HG03439 (cell line): Measurements from ENCODE around the gene PRPF6.

Source experiments
- ATAC-seq: cut with Tn5 transposase; IDR thresholded peaks from one replicate; pipeline ENCODE4 v1.9.1; 2021; ENCODE audit warnings: mild to moderate bottlenecking, moderate library complexity; ENCODE audit not compliant: unreplicated experiment

PRPF6 gene

DNA sequence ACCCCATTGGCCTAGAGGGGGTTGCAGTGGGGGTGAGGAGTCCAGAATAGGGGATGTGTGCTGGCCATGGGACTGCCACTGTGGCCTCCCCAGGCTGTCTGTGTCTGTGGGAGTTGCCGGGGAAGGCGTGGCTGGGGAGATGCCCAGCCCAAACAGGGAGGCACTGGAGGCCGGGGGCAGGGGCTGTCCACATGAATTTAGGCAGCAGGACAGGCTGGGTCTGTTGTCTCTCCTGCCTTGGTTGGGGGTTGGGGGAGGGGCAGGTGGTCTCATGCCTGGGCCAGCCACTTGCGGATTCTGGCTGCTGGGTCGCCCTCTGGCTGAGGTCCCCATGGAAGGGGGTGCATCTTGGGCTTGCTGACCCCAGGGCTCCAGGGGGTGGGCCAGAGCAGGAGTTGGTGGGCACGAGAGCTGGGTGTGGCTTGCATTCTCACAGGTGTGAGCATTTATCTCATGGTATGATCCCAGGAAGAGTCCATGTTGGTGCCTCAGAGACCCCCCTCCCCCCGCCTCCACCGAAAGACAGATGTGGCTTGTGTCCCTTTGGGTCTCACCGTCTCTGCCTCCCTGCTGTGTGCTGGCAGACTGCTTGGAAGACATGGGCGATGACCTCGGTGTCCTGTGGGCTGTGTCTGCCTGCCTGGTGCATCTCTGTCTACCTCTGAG lies 64.5 kb downstream of the PRPF6 start:
- ATAC-seq, result no peak

DNA sequence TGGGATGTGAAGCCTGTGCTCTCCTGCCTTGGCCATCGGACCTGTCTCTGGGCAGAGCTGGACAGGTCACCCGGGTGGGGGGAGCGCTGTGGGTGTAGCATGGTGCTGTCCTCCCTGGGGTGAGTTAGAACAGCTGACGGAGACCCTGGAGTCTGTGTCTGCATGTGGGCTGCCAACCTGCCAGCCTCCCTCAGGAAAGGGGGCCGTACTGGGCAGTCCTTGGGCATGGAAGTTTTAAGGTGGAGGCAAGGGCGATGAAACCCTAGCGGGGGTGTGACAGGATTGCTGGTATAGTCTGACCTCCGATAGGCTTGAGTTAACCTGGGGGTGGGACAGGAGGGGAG lies 66.1 kb downstream of the PRPF6 start:
- no peak for ATAC-seq

DNA sequence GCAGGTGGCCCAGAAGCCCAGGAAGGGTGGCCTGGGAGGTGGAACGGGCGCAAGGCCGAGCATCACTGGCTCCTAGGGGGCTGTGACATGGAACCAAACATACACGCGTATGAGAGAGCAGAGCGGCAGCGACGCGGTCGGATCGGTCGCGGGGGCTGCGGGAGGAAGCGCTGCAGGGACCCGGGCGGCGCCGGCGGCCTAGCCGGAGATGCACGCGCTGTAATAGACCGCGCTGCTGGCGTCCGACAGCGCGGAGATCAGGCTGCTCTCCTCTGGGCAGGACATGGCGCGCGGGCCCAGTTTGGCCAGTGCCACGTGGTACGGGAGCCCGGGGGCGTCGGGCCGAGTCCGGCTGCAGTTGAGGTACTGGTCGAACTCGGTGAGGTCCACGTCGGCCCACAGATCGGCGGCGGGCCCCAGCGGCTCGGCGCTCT lies 67.1 kb downstream of the PRPF6 start:
- ATAC-seq, result no peak

DNA sequence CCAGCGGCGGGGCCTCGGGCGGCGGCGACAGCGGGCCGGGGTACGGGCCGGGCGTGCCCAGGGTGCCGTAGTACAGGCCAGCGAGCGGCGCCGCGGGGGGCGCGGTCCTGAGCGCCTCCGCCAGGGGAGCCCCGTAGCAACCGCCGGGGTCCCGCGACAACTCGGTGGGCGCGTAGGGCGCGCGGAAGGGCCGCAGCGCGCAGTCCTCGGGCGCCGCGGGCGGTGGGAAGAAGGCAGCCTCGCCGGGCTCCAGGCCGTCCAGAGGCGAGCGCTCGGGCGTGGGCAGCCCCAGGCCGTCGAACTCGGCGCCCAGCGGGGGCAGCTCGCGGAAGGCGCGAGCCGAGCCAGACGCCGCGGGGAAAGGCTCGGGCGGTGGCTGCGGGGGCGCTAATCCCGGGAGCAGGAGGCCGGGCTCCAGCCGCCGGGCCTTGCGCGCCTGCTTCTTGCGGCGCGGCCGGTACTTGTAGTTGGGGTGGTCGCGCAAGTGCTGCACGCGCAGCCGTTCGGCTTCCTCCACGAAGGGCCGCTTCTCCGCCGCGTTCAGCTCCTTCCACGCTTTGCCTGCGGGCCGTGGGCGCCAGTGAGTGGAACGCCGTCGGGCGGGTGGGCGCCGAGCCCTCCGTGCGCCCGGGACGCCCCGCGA lies 67.6 kb downstream of the PRPF6 start:
- no peak for ATAC-seq

DNA sequence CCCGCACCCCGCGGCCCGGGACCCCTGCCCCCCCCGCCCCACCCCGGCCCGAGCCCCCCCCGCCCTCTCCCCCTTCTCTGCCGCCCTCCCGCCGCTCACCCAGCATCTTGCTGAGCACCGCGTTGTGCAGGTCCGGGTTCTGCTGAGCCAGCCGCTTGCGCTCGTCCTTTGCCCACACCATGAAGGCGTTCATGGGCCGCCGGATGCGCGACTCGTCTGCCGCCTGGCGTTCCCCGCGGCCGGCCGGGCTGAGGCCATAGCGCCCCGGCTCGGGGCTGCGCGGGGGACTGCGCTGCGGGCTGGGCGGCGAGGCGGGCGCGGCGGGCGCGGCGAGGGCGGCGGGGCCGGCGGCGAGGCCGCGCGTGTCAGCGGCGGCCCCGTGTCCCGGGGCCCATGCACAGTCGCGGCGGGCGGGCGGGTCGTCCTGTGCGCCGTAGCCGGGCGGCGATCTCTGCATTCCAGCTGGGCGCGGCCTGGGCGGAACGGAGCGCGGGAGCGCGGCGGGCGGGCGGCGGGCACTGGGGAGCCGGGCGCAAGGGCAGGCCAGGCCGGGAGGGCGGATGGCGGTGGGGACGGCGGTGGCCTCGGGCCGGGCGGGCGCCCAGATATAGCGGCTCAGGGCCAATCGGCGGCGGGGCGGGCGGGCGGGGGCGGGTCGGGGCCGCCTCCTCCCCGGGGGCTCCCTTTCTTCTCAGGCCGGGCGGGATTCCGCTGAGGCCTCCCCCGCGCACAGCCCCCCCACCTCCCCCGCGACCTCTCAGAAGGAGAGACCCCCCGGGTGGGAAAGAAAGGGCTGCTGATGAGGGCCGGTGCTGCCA lies 68.3 kb downstream of the PRPF6 start, which contains the start of gene SOX18:
Gene SOX18 (minus strand): TSS at position 580 of the 818 bp plus-strand sequence. CDS start 123 bp downstream, at position 457.
- ATAC-seq, result no peak

DNA sequence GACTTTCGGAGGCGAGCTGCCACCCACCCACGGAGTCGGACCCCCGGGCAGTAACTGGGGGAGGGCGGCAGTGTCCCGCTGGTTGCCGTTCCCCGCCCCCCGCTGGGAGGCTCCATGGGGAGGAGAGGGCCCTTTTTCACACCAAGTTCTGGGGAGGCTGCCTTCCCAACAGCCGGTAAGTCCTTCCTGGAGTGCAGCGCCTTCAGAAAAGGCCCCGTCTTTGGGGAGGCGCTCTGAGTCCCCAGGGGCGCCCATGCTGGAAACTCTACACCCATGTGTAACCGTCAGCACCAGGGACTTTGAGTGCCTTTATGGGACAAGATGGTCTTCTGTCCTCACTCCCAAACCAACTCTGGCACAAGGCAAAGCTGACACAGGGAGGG lies 68.9 kb downstream of the PRPF6 start:
- ATAC-seq, result no peak

DNA sequence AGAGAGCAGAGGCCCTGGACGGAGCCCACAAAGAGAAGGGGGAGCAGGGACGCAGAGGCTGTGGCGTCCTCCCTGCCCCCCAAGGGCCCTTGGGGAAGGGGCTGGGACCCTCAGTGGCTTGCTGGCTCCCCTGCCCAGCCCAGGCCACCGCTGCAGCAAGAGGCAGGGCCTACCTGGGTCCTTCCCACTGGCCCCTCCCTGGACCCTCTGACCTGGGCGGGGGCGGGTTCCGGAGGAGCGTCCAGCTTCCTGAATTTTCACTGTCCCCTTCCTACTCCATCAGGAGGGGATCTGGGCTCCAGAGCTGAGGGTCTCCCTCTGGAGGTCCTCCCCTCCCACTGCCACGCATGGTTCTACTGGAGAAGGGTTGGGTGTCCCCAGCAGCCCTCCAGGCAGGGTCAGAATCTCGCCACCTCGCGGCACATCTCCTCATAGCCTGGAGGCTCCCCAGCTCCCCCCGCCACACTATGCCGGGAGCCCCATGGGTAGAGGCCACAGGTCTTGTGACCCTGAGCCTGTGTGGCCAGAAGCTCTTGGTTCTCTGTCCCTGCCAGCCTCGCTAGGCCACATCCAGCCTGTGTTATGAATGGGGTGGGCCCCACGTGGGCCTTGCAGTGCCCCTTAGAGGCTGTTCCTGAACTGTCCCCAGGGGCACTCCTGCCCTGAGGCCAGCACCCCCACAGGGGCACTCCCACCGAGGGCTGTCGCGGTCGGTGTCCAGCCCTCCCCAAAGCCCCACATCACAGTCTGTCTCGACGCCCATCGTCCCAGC lies 69.5 kb downstream of the PRPF6 start:
- no peak for ATAC-seq

DNA sequence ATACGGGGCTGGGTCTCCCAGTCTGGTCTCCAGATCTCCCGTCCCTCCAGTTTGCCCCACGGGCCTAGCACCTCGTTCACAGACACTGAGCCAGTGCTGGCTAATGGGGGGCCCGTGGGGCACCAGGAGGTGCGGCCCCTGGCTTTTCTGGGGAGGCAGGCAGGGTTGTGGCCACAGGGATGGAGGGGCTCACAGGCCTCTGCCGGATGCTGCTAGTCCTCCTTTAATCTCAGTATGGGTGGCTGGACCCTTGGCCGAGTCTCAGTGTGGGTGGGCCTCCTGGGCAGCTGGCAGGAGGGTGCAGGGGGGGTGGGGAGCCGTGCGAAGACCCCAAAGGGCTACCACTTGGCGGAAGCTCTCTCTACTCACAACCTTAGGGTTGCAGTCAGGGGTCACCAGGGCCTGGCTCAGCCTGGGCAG lies 70.1 kb downstream of the PRPF6 start:
- no peak for ATAC-seq

DNA sequence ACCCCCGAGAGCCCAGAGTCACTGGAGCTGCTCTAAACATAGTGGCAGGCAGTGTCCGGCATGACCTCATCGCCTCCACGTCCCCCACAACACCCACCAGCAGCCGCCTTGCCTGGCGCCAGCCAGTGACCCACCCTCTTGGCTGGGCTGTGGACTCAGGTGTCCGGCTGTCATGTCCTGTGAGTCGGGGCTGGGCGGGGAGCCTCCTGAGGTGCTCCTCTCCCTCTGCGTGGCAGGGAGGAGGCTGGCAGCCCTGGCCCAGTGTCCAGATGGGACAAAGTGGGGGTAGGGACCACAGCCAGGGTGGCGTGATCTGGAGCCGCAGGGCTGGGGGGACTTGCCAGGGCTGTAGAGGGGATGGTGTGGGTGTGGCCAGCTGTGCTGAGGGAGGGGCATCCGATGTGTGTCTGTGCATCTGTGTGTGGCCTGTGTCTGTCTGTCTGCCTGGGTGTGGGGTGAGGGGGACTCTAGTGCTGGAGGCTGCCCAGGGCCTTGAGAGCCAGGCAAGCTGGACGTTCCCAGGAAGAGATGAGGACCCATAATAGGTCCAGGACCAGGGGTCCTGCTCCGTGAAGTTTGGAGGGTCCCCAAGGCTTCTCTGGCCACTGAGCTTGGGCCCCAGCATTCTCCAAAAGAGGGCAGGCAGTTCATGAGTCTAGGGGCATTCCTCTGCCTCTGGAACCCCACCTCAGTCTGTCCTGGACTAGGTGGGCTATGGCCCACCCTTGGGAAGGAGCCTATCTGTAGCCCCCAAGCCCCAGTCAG lies 70.8 kb downstream of the PRPF6 start:
- ATAC-seq, result no peak

DNA sequence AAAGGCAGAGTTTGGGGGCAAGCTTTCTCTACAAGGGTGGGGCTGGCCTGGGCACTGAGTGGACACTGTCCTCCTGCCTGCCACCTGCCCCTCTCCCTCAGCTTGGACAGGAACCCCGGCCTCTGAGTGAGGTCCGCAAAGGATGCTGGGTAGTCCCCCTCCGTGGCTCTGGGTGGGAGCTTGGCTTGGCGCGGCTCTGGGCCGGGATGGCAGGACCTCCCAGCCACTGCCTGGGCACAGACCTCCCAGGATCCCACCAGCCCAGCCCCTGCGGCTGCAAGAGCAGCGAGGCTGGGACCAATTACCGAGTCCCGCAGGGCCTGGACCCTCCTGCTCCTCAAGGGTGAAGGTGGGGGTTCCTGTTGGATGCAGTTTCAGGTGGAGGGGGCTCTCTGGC lies 71.4 kb downstream of the PRPF6 start:
- ATAC-seq, result no peak

DNA sequence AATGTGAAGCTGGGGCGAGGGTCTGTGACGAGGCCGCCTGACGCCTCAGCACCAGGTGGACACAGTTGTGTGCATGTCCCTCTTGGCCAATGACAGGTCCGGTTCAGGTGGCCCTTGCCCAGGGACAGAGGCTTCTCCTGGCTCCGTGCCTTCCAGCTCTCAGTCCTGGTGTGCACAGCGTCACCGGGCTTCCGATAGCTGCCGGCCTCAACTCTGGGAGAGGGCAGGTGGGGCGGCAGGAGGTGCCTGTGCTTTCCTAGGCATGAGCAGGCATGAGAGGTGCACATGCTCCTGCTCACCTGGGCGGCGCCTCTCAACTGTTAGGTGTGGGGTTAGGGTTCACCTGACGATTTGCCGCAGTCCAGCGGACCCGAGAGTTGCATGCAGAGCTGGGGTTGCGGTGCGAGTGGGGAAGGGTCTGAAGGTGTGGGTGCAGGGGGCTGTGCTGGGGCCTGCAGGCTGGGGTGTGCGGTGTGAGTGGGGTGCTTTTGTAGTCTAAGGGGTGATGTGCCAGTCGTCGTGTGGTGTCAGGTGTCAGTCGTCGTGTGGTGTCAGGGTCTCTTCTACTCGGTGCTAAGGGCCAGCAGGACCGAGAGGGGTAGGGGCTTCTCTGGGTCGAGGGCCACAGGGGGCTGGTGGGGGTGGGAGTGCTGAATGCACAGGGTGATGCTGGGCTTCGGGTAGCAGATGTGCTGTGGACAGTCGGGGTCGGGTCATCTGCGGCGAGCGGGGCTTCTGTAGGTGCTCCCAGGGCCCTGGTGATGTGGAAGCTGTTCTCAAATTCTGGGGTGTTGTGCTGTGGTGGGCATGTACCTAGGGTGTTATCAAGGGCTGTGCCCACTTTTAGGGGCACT lies 72.3 kb downstream of the PRPF6 start:
- ATAC-seq, result no peak

DNA sequence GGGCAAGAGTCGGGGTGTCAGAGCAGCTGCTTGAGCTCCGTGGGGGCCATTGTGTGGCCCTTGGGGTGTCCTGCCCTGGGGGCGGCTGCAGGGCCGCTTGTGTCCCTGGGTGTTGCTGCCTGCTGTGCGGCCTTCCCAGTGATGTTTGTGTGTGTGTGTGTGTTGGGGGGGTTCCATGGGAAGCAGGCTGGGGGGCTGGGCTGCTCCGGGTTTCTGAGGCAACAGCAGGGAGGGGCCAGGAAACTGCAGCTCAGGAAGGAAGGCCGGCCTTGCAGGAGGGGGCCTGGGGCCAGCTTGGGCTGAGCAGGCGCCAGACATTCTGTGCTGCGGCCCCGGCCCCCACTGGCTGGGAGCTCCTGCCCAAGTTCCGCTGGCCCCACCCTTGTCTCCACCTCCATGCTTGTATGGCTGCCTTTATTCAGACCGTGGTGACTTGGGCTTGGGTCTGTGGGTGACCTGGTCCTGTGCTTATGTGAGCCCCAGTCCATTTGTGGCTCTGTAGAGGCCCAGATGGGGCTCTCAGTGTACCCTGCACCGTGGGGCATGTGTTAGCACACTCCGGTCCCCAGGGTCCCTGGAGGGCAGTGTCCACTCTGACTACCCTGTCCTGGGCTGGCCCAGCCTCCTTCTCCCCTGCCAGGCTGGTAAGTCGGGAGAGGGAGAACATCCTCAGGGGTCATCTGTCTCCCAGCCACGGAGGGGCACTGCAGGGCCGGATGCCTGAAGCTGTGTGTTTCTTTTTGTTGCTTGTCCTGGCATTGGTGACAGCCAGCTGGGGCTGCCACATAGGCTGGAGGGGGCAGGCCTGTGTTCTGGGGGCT lies 73.1 kb downstream of the PRPF6 start:
- ATAC-seq, result no peak

DNA sequence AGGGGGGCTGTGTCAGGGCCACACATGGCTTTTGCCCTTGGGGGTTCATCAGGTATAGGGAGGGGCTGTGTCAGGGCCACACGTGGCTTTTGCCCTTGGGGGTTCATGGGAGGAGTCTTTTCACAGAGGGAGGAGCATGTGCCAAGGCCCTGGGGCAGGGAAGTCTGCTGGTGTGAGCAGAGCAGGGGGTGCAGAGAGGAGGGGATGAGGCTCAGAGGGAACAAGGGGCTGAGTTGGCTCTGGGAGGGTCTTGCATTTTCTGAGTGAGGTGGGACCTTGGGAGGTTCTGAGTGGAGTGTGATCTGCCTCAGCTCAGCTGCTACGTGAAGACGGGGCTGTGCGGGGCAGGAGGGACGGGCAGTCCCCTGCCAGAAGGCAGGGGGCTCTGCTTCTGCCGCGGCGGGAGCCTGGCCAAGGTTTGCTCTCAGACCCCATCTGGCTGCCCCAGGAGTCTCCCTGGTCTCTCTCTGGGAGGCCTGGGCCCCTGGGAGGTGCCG lies 74.5 kb downstream of the PRPF6 start:
- ATAC-seq, result no peak

DNA sequence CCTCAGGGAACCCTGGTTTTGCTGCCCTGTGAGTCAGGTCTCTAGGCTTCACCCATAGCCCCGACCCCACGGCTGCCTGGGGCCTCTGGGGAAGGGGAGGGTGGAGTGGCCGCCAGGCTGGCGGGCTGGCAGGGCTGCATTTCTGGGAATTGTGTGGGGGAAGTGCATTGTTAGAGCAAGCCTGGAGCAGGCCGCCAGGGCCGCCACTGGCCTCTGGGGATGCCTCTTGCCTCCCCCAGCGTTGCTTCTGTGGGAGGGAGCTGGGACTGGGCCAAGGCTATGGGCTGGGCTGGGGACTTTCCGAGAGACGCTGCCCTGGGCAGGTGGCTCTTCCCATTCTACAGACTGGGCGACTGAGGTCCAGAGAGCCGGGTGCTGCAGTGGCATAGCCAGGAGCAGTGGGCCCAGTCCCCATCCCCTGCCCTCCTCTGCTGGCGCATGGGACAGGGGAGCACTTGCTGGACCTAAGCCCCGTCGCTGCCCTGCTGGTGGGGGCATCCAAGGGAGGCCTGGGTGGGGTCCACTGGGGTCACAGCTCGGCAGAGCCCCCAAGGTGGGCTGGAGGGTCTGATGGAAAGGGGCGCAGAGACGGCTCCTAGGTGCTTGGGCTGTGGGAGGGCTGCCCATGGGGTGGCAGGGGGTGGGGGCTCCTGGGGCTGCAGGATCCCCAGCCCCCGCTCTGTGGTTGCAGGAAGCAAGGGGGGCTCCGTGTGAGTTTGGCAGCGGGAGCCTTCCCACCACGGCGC lies 75.1 kb downstream of the PRPF6 start:
- ATAC-seq, result no peak

DNA sequence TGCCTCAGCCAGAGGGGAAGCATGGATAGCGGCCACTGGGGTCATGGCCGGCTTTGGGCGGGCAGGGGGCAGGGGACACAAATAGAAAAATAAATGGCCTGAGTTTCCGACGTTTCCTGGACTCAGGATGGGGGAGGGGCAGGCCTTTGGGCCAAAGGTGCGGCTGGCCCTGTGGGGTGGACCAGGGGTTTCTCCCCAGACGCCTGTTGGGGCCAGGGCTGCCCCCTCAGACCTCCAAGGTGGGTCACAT lies 75.6 kb downstream of the PRPF6 start:
- no peak for ATAC-seq

DNA sequence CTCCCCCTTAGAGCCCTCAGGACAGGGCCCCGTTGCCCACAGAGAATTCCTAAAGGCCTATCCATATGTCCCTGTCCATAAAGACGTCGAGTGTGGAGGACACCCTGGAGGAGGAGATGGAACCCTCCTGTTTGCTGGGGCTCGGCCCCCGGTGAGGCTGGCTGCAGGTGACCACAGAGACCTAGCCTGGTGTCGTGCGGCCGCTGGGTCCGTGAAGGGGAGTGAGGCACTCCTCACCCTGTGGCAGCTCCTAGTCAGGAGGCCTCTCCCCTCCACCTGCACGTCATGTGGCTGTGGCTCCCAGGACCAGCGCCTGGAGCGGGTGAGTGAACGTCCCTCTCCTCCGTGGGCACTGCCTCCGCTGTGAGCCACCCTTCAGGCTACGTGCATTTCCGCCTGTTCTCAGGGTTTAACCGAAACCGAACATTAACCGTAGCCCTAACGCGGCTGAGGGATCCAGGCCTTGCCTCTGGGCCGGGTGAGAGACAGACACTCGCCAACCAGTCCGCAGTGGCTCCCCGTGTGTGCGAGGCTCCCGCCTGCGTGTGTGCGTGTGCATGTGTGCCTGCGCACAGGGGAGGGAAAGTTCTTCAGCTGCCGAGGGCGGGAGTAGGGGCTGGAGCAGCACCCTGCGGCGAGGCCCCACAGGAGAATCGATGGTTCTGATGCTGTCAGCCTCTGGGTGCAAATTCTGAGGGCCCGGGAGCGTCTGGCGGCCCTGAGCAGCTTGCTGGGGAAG lies 76.1 kb downstream of the PRPF6 start:
- ATAC-seq, result no peak
